ENCODE data around the gene TCP10L.

The TCP10L gene

DNA sequence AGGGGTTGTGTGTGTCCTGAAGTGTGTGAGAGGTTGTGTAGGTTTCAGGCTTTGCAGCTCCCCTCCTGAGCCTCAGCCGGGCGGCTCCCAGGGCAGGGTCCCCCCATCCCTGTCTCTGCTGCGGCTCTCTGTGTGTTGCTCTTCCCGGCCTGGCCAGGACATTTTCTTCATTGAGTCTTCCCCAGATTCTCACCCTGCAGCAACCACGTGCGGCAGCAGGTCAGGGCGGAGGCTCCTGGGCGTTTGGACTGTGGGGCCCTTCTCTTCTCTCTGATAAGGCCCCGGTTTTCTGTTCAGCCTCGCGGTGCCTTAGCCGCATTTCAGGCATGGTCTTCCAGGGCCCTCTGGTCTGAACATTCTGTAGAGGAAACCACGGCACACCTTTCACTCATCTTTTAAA lies 1.8 kb upstream of the TCP10L start:
- TF ChIP-seq ZBTB7A (IDR thresholded peaks at IDR 0.05; ENCODE audit: low read depth) (no peak), FOXM1 (IDR thresholded peaks at IDR 0.05; ENCODE audit: borderline replicate concordance, low read depth) (no peak), TAF1 (IDR thresholded peaks at IDR 0.05; ENCODE audit: low read depth) (no peak), EP300 (IDR thresholded peaks at IDR 0.05; ENCODE audit: borderline replicate concordance) (no peak), YY1 (IDR thresholded peaks at IDR 0.05; ENCODE audit: low read depth) (no peak), EGR1 (IDR thresholded peaks at IDR 0.05) (no peak), RAD21 (IDR thresholded peaks at IDR 0.05; ENCODE audit: low read depth) (no peak), TEAD4 (IDR thresholded peaks at IDR 0.05) (no peak), CEBPB (IDR thresholded peaks at IDR 0.05) (no peak), NFIC (IDR thresholded peaks at IDR 0.05) (no peak), TCF12 (IDR thresholded peaks at IDR 0.05; ENCODE audit: low read depth) (no peak)
- TF ChIP-seq, protein P1, sequence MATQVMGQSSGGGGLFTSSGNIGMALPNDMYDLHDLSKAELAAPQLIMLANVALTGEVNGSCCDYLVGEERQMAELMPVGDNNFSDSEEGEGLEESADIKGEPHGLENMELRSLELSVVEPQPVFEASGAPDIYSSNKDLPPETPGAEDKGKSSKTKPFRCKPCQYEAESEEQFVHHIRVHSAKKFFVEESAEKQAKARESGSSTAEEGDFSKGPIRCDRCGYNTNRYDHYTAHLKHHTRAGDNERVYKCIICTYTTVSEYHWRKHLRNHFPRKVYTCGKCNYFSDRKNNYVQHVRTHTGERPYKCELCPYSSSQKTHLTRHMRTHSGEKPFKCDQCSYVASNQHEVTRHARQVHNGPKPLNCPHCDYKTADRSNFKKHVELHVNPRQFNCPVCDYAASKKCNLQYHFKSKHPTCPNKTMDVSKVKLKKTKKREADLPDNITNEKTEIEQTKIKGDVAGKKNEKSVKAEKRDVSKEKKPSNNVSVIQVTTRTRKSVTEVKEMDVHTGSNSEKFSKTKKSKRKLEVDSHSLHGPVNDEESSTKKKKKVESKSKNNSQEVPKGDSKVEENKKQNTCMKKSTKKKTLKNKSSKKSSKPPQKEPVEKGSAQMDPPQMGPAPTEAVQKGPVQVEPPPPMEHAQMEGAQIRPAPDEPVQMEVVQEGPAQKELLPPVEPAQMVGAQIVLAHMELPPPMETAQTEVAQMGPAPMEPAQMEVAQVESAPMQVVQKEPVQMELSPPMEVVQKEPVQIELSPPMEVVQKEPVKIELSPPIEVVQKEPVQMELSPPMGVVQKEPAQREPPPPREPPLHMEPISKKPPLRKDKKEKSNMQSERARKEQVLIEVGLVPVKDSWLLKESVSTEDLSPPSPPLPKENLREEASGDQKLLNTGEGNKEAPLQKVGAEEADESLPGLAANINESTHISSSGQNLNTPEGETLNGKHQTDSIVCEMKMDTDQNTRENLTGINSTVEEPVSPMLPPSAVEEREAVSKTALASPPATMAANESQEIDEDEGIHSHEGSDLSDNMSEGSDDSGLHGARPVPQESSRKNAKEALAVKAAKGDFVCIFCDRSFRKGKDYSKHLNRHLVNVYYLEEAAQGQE (IDR thresholded peaks at IDR 0.05; ENCODE audit: low read depth), result no peak
- TF ChIP-seq, protein P2, sequence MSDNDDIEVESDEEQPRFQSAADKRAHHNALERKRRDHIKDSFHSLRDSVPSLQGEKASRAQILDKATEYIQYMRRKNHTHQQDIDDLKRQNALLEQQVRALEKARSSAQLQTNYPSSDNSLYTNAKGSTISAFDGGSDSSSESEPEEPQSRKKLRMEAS (IDR thresholded peaks at IDR 0.05), result no peak
- TF ChIP-seq, protein P3, sequence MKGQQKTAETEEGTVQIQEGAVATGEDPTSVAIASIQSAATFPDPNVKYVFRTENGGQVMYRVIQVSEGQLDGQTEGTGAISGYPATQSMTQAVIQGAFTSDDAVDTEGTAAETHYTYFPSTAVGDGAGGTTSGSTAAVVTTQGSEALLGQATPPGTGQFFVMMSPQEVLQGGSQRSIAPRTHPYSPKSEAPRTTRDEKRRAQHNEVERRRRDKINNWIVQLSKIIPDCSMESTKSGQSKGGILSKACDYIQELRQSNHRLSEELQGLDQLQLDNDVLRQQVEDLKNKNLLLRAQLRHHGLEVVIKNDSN (IDR thresholded peaks at IDR 0.05), result no peak

DNA sequence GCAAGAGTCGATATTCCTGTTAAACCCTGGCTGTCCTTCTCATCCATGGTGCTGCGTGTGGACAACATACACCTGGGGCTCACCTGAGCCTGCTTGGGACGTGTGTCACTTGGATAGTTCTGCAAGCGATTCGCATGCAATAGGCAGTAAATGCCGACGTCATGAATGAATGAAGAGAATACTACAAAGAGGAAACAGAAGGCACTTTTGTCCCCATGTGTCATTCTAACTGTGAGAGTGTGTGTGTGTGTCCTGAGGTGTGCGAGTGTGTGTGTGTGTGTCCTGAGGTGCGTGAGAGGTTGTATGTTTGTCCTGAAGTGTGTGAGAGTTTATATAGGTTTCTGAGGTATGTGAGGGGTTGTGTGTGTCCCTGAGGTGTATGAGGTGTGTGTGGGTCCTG lies 647 bp upstream of the TCP10L start:
- TF ChIP-seq NFIC (IDR thresholded peaks at IDR 0.05) (no peak), TEAD4 (IDR thresholded peaks at IDR 0.05) (no peak), YY1 (IDR thresholded peaks at IDR 0.05; ENCODE audit: low read depth) (no peak), FOXM1 (IDR thresholded peaks at IDR 0.05; ENCODE audit: borderline replicate concordance, low read depth) (no peak), CEBPB (IDR thresholded peaks at IDR 0.05) (no peak), TCF12 (IDR thresholded peaks at IDR 0.05; ENCODE audit: low read depth) (no peak), CREB1 (IDR thresholded peaks at IDR 0.05; ENCODE audit: low read depth) (no peak), EGR1 (IDR thresholded peaks at IDR 0.05) (no peak), RAD21 (IDR thresholded peaks at IDR 0.05; ENCODE audit: low read depth) (no peak), EP300 (IDR thresholded peaks at IDR 0.05; ENCODE audit: borderline replicate concordance) (no peak), ZBTB7A (IDR thresholded peaks at IDR 0.05; ENCODE audit: low read depth) (no peak)
- TF ChIP-seq, protein P1 (IDR thresholded peaks at IDR 0.05; ENCODE audit: low read depth), result no peak
- TF ChIP-seq, protein P2 (IDR thresholded peaks at IDR 0.05), result no peak
- TF ChIP-seq, protein P3 (IDR thresholded peaks at IDR 0.05), result no peak

DNA sequence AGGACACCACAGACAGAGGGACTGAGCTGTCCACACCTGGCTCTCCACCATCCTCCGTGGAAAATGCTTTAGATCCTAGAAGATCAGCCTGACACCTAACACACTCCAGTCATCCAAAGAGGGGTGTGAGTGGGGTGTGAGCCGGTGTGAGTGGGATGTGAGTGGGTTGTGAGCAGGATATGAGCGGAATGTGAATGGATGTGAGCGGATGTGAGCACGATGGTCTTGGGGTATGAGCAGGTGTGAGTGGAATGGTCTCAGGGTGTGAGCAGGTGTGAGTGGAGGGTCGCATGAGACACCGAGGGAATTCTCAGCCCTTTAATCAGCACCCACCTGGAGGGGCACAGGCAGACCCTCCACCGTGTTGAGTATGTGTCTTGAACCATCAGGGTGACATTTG lies 851 bp downstream of the TCP10L start:
- no peak for TF ChIP-seq NFIC (IDR thresholded peaks at IDR 0.05)
- no peak for TF ChIP-seq YY1 (IDR thresholded peaks at IDR 0.05; ENCODE audit: low read depth)
- TF ChIP-seq TAF1 (IDR thresholded peaks at IDR 0.05; ENCODE audit: low read depth), result no peak
- TF ChIP-seq, protein P3 (IDR thresholded peaks at IDR 0.05), result no peak
- no peak for TF ChIP-seq ZBTB7A (IDR thresholded peaks at IDR 0.05; ENCODE audit: low read depth)
- TF ChIP-seq EGR1 (IDR thresholded peaks at IDR 0.05), result no peak
- TF ChIP-seq, protein P2 (IDR thresholded peaks at IDR 0.05), result no peak
- TF ChIP-seq CEBPB (IDR thresholded peaks at IDR 0.05), result no peak
- TF ChIP-seq, protein P1 (IDR thresholded peaks at IDR 0.05; ENCODE audit: low read depth), result no peak
- no peak for TF ChIP-seq FOXM1 (IDR thresholded peaks at IDR 0.05; ENCODE audit: borderline replicate concordance, low read depth)
- no peak for TF ChIP-seq TEAD4 (IDR thresholded peaks at IDR 0.05)
- TF ChIP-seq TCF12 (IDR thresholded peaks at IDR 0.05; ENCODE audit: low read depth), result no peak
- TF ChIP-seq EP300 (IDR thresholded peaks at IDR 0.05; ENCODE audit: borderline replicate concordance), result no peak

DNA sequence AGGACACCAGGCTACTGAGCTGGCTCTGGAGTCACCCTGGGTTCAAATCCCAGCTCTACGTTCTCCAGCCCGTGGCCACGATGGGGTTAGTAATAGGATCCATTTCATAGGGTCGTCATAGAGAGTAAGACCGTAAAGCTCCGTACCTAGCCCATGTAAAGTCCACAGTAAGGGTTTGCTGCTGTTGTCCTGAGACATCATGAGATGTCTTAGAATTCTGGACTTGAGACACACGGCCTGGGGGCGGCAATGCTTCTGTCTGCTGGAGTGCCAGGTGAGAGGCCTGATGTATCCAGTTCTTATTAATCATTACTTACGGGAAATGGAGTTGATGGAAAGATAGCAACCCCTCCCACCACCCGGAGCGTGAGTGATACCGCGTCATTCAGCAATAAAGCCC lies 3.6 kb downstream of the TCP10L start:
- TF ChIP-seq YY1 (IDR thresholded peaks at IDR 0.05; ENCODE audit: low read depth), result no peak
- TF ChIP-seq RAD21 (IDR thresholded peaks at IDR 0.05; ENCODE audit: low read depth), result no peak
- no peak for TF ChIP-seq NFIC (IDR thresholded peaks at IDR 0.05)
- TF ChIP-seq EP300 (IDR thresholded peaks at IDR 0.05; ENCODE audit: borderline replicate concordance), result no peak
- TF ChIP-seq TEAD4 (IDR thresholded peaks at IDR 0.05), result no peak
- TF ChIP-seq TAF1 (IDR thresholded peaks at IDR 0.05; ENCODE audit: low read depth), result no peak
- TF ChIP-seq CREB1 (IDR thresholded peaks at IDR 0.05; ENCODE audit: low read depth), result no peak
- no peak for TF ChIP-seq CEBPB (IDR thresholded peaks at IDR 0.05)
- TF ChIP-seq, protein P3 (IDR thresholded peaks at IDR 0.05), result no peak
- no peak for TF ChIP-seq EGR1 (IDR thresholded peaks at IDR 0.05)
- TF ChIP-seq ZBTB7A (IDR thresholded peaks at IDR 0.05; ENCODE audit: low read depth), result no peak
- TF ChIP-seq, protein P2 (IDR thresholded peaks at IDR 0.05), result no peak
- TF ChIP-seq TCF12 (IDR thresholded peaks at IDR 0.05; ENCODE audit: low read depth), result no peak
- no peak for TF ChIP-seq FOXM1 (IDR thresholded peaks at IDR 0.05; ENCODE audit: borderline replicate concordance, low read depth)
- TF ChIP-seq, protein P1 (IDR thresholded peaks at IDR 0.05; ENCODE audit: low read depth), result no peak
